HEK293 (cell line): ENCODE results near the gene GP2.

Source experiments
- CTCF ChIA-PET: fragments of 350-600 bp; formaldehyde crosslinking; extraction: SDS; loops from one replicate; lab custom pipeline; 2021; ENCODE audit warnings: antibody characterized with exemption; lab: Yijun Ruan, JAX
- POLR2A ChIA-PET: fragments of 300-600 bp; formaldehyde crosslinking; extraction: SDS; loops from one replicate; lab custom pipeline; 2020; ENCODE audit warnings: antibody characterized with exemption, inconsistent platforms; lab: Yijun Ruan, JAX
- H3K27ac ChIP-seq: fragments of 200-500 bp; sonication (Bioruptor generic); 2 replicates; pipeline ENCODE4 v1.5.1; 2014; ENCODE audit warnings: low read depth, low read length, control low read depth, inconsistent platforms; ENCODE audit errors: extremely low read depth
- H3K36me3 ChIP-seq, 2 experiments: fragments of 200-500 bp in 1 of 2; sonication (Bioruptor generic) in 1 of 2; 1 replicate in 1 of 2; 2 replicates in 1 of 2; pipeline ENCODE4 v1.5.1; 2014 to 2017; ENCODE audit warnings: inconsistent platforms in 2 of 2, low read length in 2 of 2; ENCODE audit not compliant: control insufficient read depth in 2 of 2, insufficient read depth in 1 of 2
- H3K4me1 ChIP-seq: fragments of 200-500 bp; sonication (Bioruptor generic); 2 replicates; pipeline ENCODE4 v1.5.1; 2014; ENCODE audit warnings: mild to moderate bottlenecking, low read length, inconsistent platforms; ENCODE audit not compliant: control insufficient read depth, insufficient read depth
- H3K4me3 ChIP-seq: 2 replicates; pipeline ENCODE4 v1.5.1; 2011; ENCODE audit warnings: low read depth, mild to moderate bottlenecking, control low read depth, low read length, moderate library complexity
- H3K9me3 ChIP-seq: fragments of 200-500 bp; sonication (Bioruptor generic); 2 replicates; pipeline ENCODE4 v1.5.1; 2014; ENCODE audit warnings: low read depth, low read length, inconsistent platforms; ENCODE audit not compliant: control insufficient read depth, insufficient read depth
- ATF2 ChIP-seq: fragments of 450-650 bp; formaldehyde crosslinking; IDR thresholded peaks from 2 replicates; pipeline ENCODE4 v1.5.1; 2016; ENCODE audit warnings: missing biosample characterization, missing genetic modification characterization, low read depth
- OSR2 ChIP-seq: fragments of 450-650 bp; formaldehyde crosslinking; IDR thresholded peaks from 2 replicates; pipeline ENCODE4 v1.5.1; 2016; ENCODE audit warnings: missing biosample characterization, missing genetic modification characterization
- SCRT2 ChIP-seq: fragments of 450-650 bp; formaldehyde crosslinking; IDR thresholded peaks from 2 replicates; pipeline ENCODE4 v1.5.1; 2016; ENCODE audit warnings: missing biosample characterization, missing genetic modification characterization
- TRIM28 ChIP-seq: IDR thresholded peaks from 2 replicates; pipeline ENCODE4 v1.6.1; 2011; ENCODE audit warnings: low read length, control low read depth, borderline replicate concordance
- ZBTB20 ChIP-seq: fragments of 450-650 bp; formaldehyde crosslinking; IDR thresholded peaks from 2 replicates; pipeline ENCODE4 v1.5.1; 2016; ENCODE audit warnings: missing biosample characterization, missing genetic modification characterization
- ZFP69B ChIP-seq: fragments of 450-650 bp; formaldehyde crosslinking; IDR thresholded peaks from 2 replicates; pipeline ENCODE4 v1.5.1; 2016; ENCODE audit warnings: missing biosample characterization, missing genetic modification characterization
- ZNF140 ChIP-seq: fragments of 450-650 bp; formaldehyde crosslinking; IDR thresholded peaks from 2 replicates; pipeline ENCODE4 v1.5.1; 2016; ENCODE audit warnings: missing biosample characterization, missing genetic modification characterization
- ZNF155 ChIP-seq: fragments of 450-650 bp; formaldehyde crosslinking; IDR thresholded peaks from 2 replicates; pipeline ENCODE4 v1.5.1; 2016; ENCODE audit warnings: missing biosample characterization, missing genetic modification characterization
- ZNF157 ChIP-seq: fragments of 450-650 bp; formaldehyde crosslinking; IDR thresholded peaks from 2 replicates; pipeline ENCODE4 v1.5.1; 2016; ENCODE audit warnings: missing biosample characterization, missing genetic modification characterization
- ZNF174 ChIP-seq: fragments of 450-650 bp; formaldehyde crosslinking; IDR thresholded peaks from 2 replicates; pipeline ENCODE4 v1.5.0; 2017; ENCODE audit warnings: missing biosample characterization, mild to moderate bottlenecking, missing genetic modification characterization
- ZNF175 ChIP-seq: fragments of 450-650 bp; formaldehyde crosslinking; IDR thresholded peaks from 2 replicates; pipeline ENCODE4 v1.5.1; 2016; ENCODE audit warnings: missing biosample characterization, missing genetic modification characterization
- ZNF184 ChIP-seq: fragments of 450-650 bp; IDR thresholded peaks from 2 replicates; pipeline ENCODE4 v1.5.1; 2018; ENCODE audit warnings: missing biosample characterization, mild to moderate bottlenecking, missing genetic modification characterization
- ZNF2 ChIP-seq: fragments of 450-650 bp; formaldehyde crosslinking; IDR thresholded peaks from 2 replicates; pipeline ENCODE4 v1.5.1; 2016; ENCODE audit warnings: missing biosample characterization, missing genetic modification characterization
- ZNF221 ChIP-seq: fragments of 450-650 bp; formaldehyde crosslinking; IDR thresholded peaks from 2 replicates; pipeline ENCODE4 v1.5.1; 2017; ENCODE audit warnings: missing biosample characterization, missing genetic modification characterization, borderline replicate concordance
- ZNF223 ChIP-seq: fragments of 450-650 bp; formaldehyde crosslinking; IDR thresholded peaks from 2 replicates; pipeline ENCODE4 v1.5.1; 2016; ENCODE audit warnings: missing biosample characterization, missing genetic modification characterization
- ZNF248 ChIP-seq: fragments of 450-650 bp; formaldehyde crosslinking; IDR thresholded peaks from 2 replicates; pipeline ENCODE4 v1.5.1; 2017; ENCODE audit warnings: missing biosample characterization, missing genetic modification characterization
- ZNF274 ChIP-seq, 2 experiments: fragments of 200-500 bp in 1 of 2; fragments of 450-650 bp in 1 of 2; sonication (Bioruptor generic) in 1 of 2; formaldehyde crosslinking in 1 of 2; IDR thresholded peaks; 2 replicates each; pipeline versions ENCODE4 v1.5.1 to v1.6.1; 2014 to 2016; ENCODE audit warnings: borderline replicate concordance in 1 of 2, inconsistent platforms in 1 of 2, low read length in 1 of 2, missing biosample characterization in 1 of 2, missing genetic modification characterization in 1 of 2
- ZNF311 ChIP-seq: fragments of 450-650 bp; formaldehyde crosslinking; IDR thresholded peaks from 2 replicates; pipeline ENCODE4 v1.5.1; 2017; ENCODE audit warnings: missing biosample characterization, missing genetic modification characterization, borderline replicate concordance
- ZNF426 ChIP-seq: fragments of 450-650 bp; formaldehyde crosslinking; IDR thresholded peaks from 2 replicates; pipeline ENCODE4 v1.5.1; 2017; ENCODE audit warnings: missing biosample characterization, missing genetic modification characterization, mild to moderate bottlenecking, inconsistent platforms, moderate library complexity
- ZNF433 ChIP-seq: fragments of 450-650 bp; formaldehyde crosslinking; IDR thresholded peaks from 2 replicates; pipeline ENCODE4 v1.5.1; 2016; ENCODE audit warnings: missing biosample characterization, missing genetic modification characterization, low read depth
- ZNF510 ChIP-seq: fragments of 450-650 bp; formaldehyde crosslinking; IDR thresholded peaks from 2 replicates; pipeline ENCODE4 v1.5.1; 2018; ENCODE audit warnings: mild to moderate bottlenecking, missing genetic modification characterization, missing biosample characterization; ENCODE audit not compliant: insufficient replicate concordance
- ZNF530 ChIP-seq: fragments of 450-650 bp; formaldehyde crosslinking; IDR thresholded peaks from 2 replicates; pipeline ENCODE4 v1.5.1; 2016; ENCODE audit warnings: low read depth, missing biosample characterization, missing genetic modification characterization
- ZNF549 ChIP-seq: fragments of 450-650 bp; IDR thresholded peaks from 2 replicates; pipeline ENCODE4 v1.5.1; 2018; ENCODE audit warnings: missing biosample characterization, missing genetic modification characterization, mild to moderate bottlenecking, inconsistent platforms, moderate library complexity
- ZNF555 ChIP-seq: fragments of 450-650 bp; formaldehyde crosslinking; conservative IDR thresholded peaks from 2 replicates; pipeline ENCODE4 v1.5.1; 2017; ENCODE audit warnings: missing biosample characterization, mild to moderate bottlenecking, missing genetic modification characterization, inconsistent platforms
- ZNF561 ChIP-seq: fragments of 450-650 bp; IDR thresholded peaks from 2 replicates; pipeline ENCODE4 v1.5.1; 2018; ENCODE audit warnings: missing biosample characterization, missing genetic modification characterization, borderline replicate concordance
- ZNF596 ChIP-seq: fragments of 450-650 bp; IDR thresholded peaks from 2 replicates; pipeline ENCODE4 v1.5.0; 2018; ENCODE audit warnings: missing biosample characterization, mild to moderate bottlenecking, missing genetic modification characterization, moderate library complexity
- ZNF629 ChIP-seq: fragments of 450-650 bp; formaldehyde crosslinking; IDR thresholded peaks from 2 replicates; pipeline ENCODE4 v1.5.1; 2017; ENCODE audit warnings: missing biosample characterization, missing genetic modification characterization
- ZNF670 ChIP-seq: fragments of 450-650 bp; formaldehyde crosslinking; IDR thresholded peaks from 2 replicates; pipeline ENCODE4 v1.5.1; 2016; ENCODE audit warnings: missing biosample characterization, missing genetic modification characterization, low read depth
- ZNF76 ChIP-seq: fragments of 450-650 bp; formaldehyde crosslinking; IDR thresholded peaks from 2 replicates; pipeline ENCODE4; 2016; ENCODE audit warnings: low read depth, missing biosample characterization, missing genetic modification characterization, borderline replicate concordance
- ZSCAN23 ChIP-seq: fragments of 450-650 bp; formaldehyde crosslinking; IDR thresholded peaks from 2 replicates; pipeline ENCODE4 v1.5.1; 2016; ENCODE audit warnings: missing biosample characterization, missing genetic modification characterization
- ZSCAN30 ChIP-seq: fragments of 450-650 bp; IDR thresholded peaks from 2 replicates; pipeline ENCODE4 v1.5.1; 2018; ENCODE audit warnings: missing biosample characterization, mild to moderate bottlenecking, missing genetic modification characterization, moderate library complexity
- TF ChIP-seq, protein P1 (sequence below): fragments of 450-650 bp; formaldehyde crosslinking; IDR thresholded peaks from 2 replicates; pipeline ENCODE4 v1.5.1; 2016; ENCODE audit warnings: missing biosample characterization, missing genetic modification characterization
- TF ChIP-seq, protein P2 (sequence below): fragments of 450-650 bp; formaldehyde crosslinking; IDR thresholded peaks from 2 replicates; pipeline ENCODE4 v1.5.1; 2017; ENCODE audit warnings: missing biosample characterization, missing genetic modification characterization
- TF ChIP-seq, protein P3 (sequence below): fragments of 450-650 bp; IDR thresholded peaks from 2 replicates; pipeline ENCODE4 v1.5.1; 2018; ENCODE audit warnings: missing biosample characterization, missing genetic modification characterization

Gene GP2

DNA sequence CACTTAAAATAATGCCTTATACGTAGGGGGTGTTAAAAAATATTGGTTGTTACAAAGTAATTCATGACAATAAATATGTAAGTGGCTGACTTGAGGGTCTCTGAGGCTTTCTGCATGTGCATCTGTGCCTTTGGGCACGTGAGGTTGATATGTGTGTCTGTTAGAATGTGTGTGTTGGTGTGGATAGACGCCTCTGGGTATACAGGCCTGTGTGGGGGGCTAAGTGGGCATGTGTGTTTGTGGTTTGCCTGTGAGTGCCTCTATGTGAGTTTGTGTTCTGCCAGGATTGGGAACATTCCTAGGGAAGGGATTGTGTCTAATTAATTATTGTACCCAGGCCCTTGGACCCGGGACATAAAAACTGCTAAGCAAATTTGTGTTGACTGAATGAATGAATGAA is 19.0 kb downstream of the GP2 start:
- POLR2A ChIA-PET, result no interaction called here
- no peaks in the 10 kb centered on the region for H3K4me1 ChIP-seq
- no peak overlapping the region for H3K4me3 ChIP-seq
- H3K9me3 ChIP-seq, result no peaks in the 10 kb centered on the region
- H3K36me3 ChIP-seq, result no peaks in the 10 kb centered on the region
- TF ChIP-seq, protein P1, sequence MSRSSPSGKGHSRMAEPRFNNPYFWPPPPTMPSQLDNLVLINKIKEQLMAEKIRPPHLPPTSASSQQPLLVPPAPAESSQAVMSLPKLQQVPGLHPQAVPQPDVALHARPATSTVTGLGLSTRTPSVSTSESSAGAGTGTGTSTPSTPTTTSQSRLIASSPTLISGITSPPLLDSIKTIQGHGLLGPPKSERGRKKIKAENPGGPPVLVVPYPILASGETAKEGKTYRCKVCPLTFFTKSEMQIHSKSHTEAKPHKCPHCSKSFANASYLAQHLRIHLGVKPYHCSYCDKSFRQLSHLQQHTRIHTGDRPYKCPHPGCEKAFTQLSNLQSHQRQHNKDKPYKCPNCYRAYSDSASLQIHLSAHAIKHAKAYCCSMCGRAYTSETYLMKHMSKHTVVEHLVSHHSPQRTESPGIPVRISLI (tag by site-specific recombination), result no peak
- no peak for TF ChIP-seq ZNF433 (tag by site-specific recombination)
- no peak for TF ChIP-seq ZNF76 (tag by site-specific recombination)
- TF ChIP-seq ZNF426, result no peak
- TF ChIP-seq ZSCAN23 (tag by site-specific recombination), result no peak
- TF ChIP-seq ZNF629 (tag by site-specific recombination), result no peak
- TF ChIP-seq, protein P2, sequence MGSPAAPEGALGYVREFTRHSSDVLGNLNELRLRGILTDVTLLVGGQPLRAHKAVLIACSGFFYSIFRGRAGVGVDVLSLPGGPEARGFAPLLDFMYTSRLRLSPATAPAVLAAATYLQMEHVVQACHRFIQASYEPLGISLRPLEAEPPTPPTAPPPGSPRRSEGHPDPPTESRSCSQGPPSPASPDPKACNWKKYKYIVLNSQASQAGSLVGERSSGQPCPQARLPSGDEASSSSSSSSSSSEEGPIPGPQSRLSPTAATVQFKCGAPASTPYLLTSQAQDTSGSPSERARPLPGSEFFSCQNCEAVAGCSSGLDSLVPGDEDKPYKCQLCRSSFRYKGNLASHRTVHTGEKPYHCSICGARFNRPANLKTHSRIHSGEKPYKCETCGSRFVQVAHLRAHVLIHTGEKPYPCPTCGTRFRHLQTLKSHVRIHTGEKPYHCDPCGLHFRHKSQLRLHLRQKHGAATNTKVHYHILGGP, result no peak
- no peak for TF ChIP-seq ZNF274 (IDR thresholded peaks at IDR 0.05; ENCODE audit: low read length)
- TF ChIP-seq ZNF274 (tag by site-specific recombination; IDR thresholded peaks at IDR 0.05; ENCODE audit: borderline replicate concordance), result no peak
- no peak for TF ChIP-seq ZNF184
- TF ChIP-seq ZNF549 (tag by site-specific recombination), result no peak
- TF ChIP-seq ZNF221, result no peak
- TF ChIP-seq ZNF155 (tag by site-specific recombination), result no peak
- no peak for TF ChIP-seq ZNF670 (tag by site-specific recombination)
- no peak for TF ChIP-seq ZNF2 (tag by site-specific recombination)
- TF ChIP-seq ZNF175, result no peak
- no peak for TF ChIP-seq ZNF561 (tag by site-specific recombination)
- TF ChIP-seq, protein P3, sequence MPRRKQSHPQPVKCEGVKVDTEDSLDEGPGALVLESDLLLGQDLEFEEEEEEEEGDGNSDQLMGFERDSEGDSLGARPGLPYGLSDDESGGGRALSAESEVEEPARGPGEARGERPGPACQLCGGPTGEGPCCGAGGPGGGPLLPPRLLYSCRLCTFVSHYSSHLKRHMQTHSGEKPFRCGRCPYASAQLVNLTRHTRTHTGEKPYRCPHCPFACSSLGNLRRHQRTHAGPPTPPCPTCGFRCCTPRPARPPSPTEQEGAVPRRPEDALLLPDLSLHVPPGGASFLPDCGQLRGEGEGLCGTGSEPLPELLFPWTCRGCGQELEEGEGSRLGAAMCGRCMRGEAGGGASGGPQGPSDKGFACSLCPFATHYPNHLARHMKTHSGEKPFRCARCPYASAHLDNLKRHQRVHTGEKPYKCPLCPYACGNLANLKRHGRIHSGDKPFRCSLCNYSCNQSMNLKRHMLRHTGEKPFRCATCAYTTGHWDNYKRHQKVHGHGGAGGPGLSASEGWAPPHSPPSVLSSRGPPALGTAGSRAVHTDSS, result no peak
- no peak for TF ChIP-seq ATF2 (tag by site-specific recombination)
- no peak for TF ChIP-seq ZFP69B (tag by site-specific recombination)
- no peak for TF ChIP-seq ZNF223 (tag by site-specific recombination)
- TF ChIP-seq, all 188 proteins: peak for 0
- CTCF ChIA-PET, result interaction anchor here (0.7 to 4.3 kb wide), 2 partner anchors 7 to 15 kb away, joined by 3 to 26 read pairs; no protein-coding TSS in a partner anchor
- no peak overlapping the region for H3K27ac ChIP-seq

- Histone ChIP-seq H3K4me3 (no peak overlapping the region), H3K9me3 (no peaks in the 10 kb centered on the region), H3K36me3 (no peaks in the 10 kb centered on the region), H3K4me1 (no peaks in the 10 kb centered on the region), H3K27ac (no peak overlapping the region)
- ChIA-PET CTCF (interaction anchor here (0.7 to 4.3 kb wide), 2 partner anchors 7 to 15 kb away, joined by 3 to 26 read pairs; no protein-coding TSS in a partner anchor), POLR2A (no interaction called here)
- TF ChIP-seq ZNF140 (tag by site-specific recombination), result no peak
- no peak for TF ChIP-seq OSR2 (tag by site-specific recombination)
- TF ChIP-seq ZNF530 (tag by site-specific recombination), result no peak
- TF ChIP-seq ZNF510, result no peak
- no peak for TF ChIP-seq ZSCAN30 (tag by site-specific recombination)
- no peak for TF ChIP-seq ZNF555 (tag by site-specific recombination)
- TF ChIP-seq SCRT2, result no peak
- TF ChIP-seq ZNF174 (tag by site-specific recombination), result no peak
- no peak for TF ChIP-seq TRIM28
- TF ChIP-seq ZNF157, result no peak
- TF ChIP-seq ZNF248 (tag by site-specific recombination), result no peak
- TF ChIP-seq ZNF311 (tag by site-specific recombination), result no peak
- no peak for TF ChIP-seq ZNF596 (tag by site-specific recombination)
- no peak for TF ChIP-seq ZBTB20
Observed at GRCh38 chr16:20307791-20308190, 19.5 kb downstream of the GP2 start.
